ENCODE data around the gene TAS1R3. TPM values are rescaled to one million over a fixed set of nuclear protein-coding genes. Genes with fewer than 3 reads are reported as not detected.

TAS1R3 gene
- total and polyA plus RNA-seq, 2 of the 4 experiments (the other 2 are of a cell fraction) = under 0.01 to 0.05 TPM

DNA sequence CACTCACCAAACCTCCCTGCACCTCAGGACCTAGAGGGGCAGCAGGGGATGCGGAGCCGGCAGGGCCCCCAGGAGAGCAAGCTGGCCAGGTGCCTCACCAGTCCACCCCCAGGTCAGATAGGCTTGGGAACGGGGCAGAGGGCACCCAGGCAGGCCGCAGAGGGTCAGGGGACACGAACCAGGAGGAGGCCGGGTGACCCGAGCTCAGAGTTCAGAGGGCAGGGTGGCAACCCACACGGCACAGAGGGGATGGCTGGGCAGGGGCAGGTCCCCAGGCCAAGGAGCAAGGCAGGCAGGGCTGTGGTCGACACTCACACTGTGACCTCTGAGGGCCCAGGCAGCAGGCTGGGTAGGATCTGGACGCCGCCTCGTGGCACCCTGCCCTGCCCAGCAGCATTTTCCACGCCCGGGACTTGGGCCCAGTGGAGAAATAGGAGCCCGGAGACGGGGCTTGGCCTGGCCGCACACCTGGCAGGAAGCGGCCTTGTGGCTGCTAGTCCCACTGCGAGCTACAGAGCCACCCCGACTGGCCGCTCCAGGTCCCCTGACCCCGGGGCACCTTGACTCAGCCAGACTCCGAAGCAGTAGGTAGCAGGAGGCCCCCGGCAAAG is 12.8 kb downstream of the TAS1R3 start:
- Histone ChIP-seq H2AK5ac (ENCODE audit: low read depth, low read length) (no peak overlapping the region; the same call in none of the 2 replicates), H2BK120ac (ENCODE audit: low read depth, low read length) (no peak overlapping the region), H4K91ac (ENCODE audit: insufficient read depth, low read depth, low read length) (no peak overlapping the region), H3K9me3 (ENCODE audit: control insufficient read depth, insufficient read depth, low read length) (no peaks in the 10 kb centered on the region), H2AK9ac (replicated peaks; ENCODE audit: low read depth, low read length, poor library complexity) (no peak overlapping the region), H2AFZ (replicated peaks; ENCODE audit: low read length, poor library complexity) (no peak overlapping the region), H3K4me1 (ENCODE audit: control insufficient read depth, insufficient read depth, low read length) (peaks cover 30% of the 10 kb centered on the region), H3K79me1 (ENCODE audit: low read depth in 1 of 2, low read length in 2 of 2) (peaks cover 12 to 70% of the 10 kb centered on the region in 2 experiments), H3K4me2 (ENCODE audit: low read depth, low read length) (no peak overlapping the region), H3K4ac (ENCODE audit: low read depth, low read length) (no peak overlapping the region), H3K36me3 (ENCODE audit: control insufficient read depth, insufficient read depth, low read length) (peaks cover 26% of the 10 kb centered on the region), H3K4me3 (ENCODE audit: insufficient read depth, low read depth, low read length) (no peak overlapping the region), H3K23ac (ENCODE audit: low read depth, low read length) (no peak overlapping the region), H4K5ac (ENCODE audit: low read depth, low read length) (no peak overlapping the region), H2BK5ac (ENCODE audit: low read depth, low read length, poor library complexity, severe bottlenecking) (no peak overlapping the region), H3K9ac (ENCODE audit: low read depth, low read length) (no peak overlapping the region), H2BK15ac (ENCODE audit: low read depth, low read length) (no peak overlapping the region), H3K56ac (ENCODE audit: extremely low read depth, insufficient read depth, low read length) (no peak overlapping the region), H2BK20ac (ENCODE audit: low read depth, low read length) (no peak overlapping the region), H3K27me3 (ENCODE audit: control insufficient read depth, insufficient read depth, low read length) (no peaks in the 10 kb centered on the region), H3K14ac (replicated peaks; ENCODE audit: low read depth, low read length) (no peak overlapping the region), H4K20me1 (ENCODE audit: insufficient read depth, low read length) (peaks cover 67% of the 10 kb centered on the region), H4K8ac (ENCODE audit: low read depth in 2 of 2, low read length in 2 of 2) (no peak overlapping the region), H3K18ac (ENCODE audit: low read depth, low read length) (no peak overlapping the region), H3K9me1 (ENCODE audit: insufficient read depth, low read length) (peaks cover 13% of the 10 kb centered on the region), H3K27ac (ENCODE audit: insufficient read depth, low read length) (no peak overlapping the region)
- intact Hi-C loops (cut with micrococcal nuclease) (no loop called here), dilution Hi-C loops (cut with HindIII; ENCODE audit: low sequenced_read_pairs, unreplicated experiment) (no loop called here), in situ Hi-C loops (cut with MboI; ENCODE audit: low sequenced_read_pairs) (no loop called here)
- 87% methylated on average over 10 of the region's 24 CpGs; no CpG with 5 or more reads in 1 of the 2 experiments for WGBS, 2 experiments (ENCODE audit: extremely low coverage in 2 of 2, insufficient read length in 1 of 2)
- CTCF ChIA-PET = interaction anchor here (0.5 kb wide), 1 partner anchor 75 kb away, joined by 3 read pairs; no protein-coding TSS in a partner anchor
- POLR2A ChIA-PET (ENCODE audit: unreplicated experiment) = no interaction called here
- BruUV-seq (replicated peaks) = no TSS peak
- DNase-seq (no peak), ATAC-seq (ENCODE audit: low read depth) (no peak)
- TF ChIP-seq NFE2L2 (IDR thresholded peaks at IDR 0.05; ENCODE audit: low read depth, low read length) (no peak), MXI1 (IDR thresholded peaks at IDR 0.05; ENCODE audit: borderline replicate concordance, low read depth, low read length) (no peak), RAD21 (IDR thresholded peaks at IDR 0.05; ENCODE audit: low read length) (no peak), FOS (IDR thresholded peaks at IDR 0.05; ENCODE audit: low read depth, low read length) (no peak), POLR2A (IDR thresholded peaks at IDR 0.05; ENCODE audit: low read depth, low read length) (no peak), MAFK (IDR thresholded peaks at IDR 0.05; ENCODE audit: low read depth, low read length) (no peak), RFX5 (IDR thresholded peaks at IDR 0.05; ENCODE audit: low read depth, low read length) (no peak), SMC3 (IDR thresholded peaks at IDR 0.05; ENCODE audit: low read depth, low read length) (no peak), MAZ (IDR thresholded peaks at IDR 0.05; ENCODE audit: borderline replicate concordance, low read depth, low read length) (no peak), USF2 (IDR thresholded peaks at IDR 0.05; ENCODE audit: low read depth, low read length) (no peak), CEBPB (IDR thresholded peaks at IDR 0.05; ENCODE audit: low read depth, low read length) (no peak), ELK1 (IDR thresholded peaks at IDR 0.05; ENCODE audit: borderline replicate concordance, low read depth, low read length) (no peak), BHLHE40 (IDR thresholded peaks at IDR 0.05; ENCODE audit: low read depth, low read length) (no peak), RCOR1 (IDR thresholded peaks at IDR 0.05; ENCODE audit: insufficient replicate concordance, low read length) (no peak), CHD1 (IDR thresholded peaks at IDR 0.05; ENCODE audit: low read depth, low read length) (no peak)
- TF ChIP-seq, protein P1, sequence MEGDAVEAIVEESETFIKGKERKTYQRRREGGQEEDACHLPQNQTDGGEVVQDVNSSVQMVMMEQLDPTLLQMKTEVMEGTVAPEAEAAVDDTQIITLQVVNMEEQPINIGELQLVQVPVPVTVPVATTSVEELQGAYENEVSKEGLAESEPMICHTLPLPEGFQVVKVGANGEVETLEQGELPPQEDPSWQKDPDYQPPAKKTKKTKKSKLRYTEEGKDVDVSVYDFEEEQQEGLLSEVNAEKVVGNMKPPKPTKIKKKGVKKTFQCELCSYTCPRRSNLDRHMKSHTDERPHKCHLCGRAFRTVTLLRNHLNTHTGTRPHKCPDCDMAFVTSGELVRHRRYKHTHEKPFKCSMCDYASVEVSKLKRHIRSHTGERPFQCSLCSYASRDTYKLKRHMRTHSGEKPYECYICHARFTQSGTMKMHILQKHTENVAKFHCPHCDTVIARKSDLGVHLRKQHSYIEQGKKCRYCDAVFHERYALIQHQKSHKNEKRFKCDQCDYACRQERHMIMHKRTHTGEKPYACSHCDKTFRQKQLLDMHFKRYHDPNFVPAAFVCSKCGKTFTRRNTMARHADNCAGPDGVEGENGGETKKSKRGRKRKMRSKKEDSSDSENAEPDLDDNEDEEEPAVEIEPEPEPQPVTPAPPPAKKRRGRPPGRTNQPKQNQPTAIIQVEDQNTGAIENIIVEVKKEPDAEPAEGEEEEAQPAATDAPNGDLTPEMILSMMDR (conservative IDR thresholded peaks at IDR 0.05; ENCODE audit: low read depth, low read length) = no peak
